HepG2 (cell line): Measurements from ENCODE around the gene TIMELESS. TPM values are rescaled to one million over a fixed set of nuclear protein-coding genes. Genes with fewer than 3 reads are reported as not detected.

Experiments
- GZF1 ChIP-seq: sonication (generic); formaldehyde crosslinking; IDR thresholded peaks from 2 replicates; pipeline ENCODE4 v1.5.1; 2020; ENCODE audit warnings: mild to moderate bottlenecking, missing genetic modification reagents
- HNF4A ChIP-seq: sonication (generic); formaldehyde crosslinking; IDR thresholded peaks from 2 replicates; pipeline ENCODE4 v1.4.0; 2020; ENCODE audit warnings: missing genetic modification reagents
- KDM1A ChIP-seq: IDR thresholded peaks from 2 replicates; pipeline ENCODE4 v1.6.1; 2016; ENCODE audit warnings: missing compliant biosample characterization
- MAZ ChIP-seq, 2 experiments: sonication (generic) in 1 of 2; formaldehyde crosslinking in 1 of 2; IDR thresholded peaks; 2 replicates each; pipeline versions ENCODE4 v1.5.0 to v1.6.1; 2012 to 2020; ENCODE audit warnings: low read depth in 2 of 2, mild to moderate bottlenecking in 2 of 2, borderline replicate concordance in 1 of 2, improper control_type of control experiment in 1 of 2, low read length in 1 of 2, missing genetic modification reagents in 1 of 2, moderate library complexity in 1 of 2
- MED1 ChIP-seq: sonication (generic); formaldehyde crosslinking; IDR thresholded peaks from 2 replicates; pipeline ENCODE4 v1.4.0; 2020; ENCODE audit warnings: missing genetic modification reagents
- MEF2D ChIP-seq: sonication (generic); formaldehyde crosslinking; IDR thresholded peaks from 2 replicates; pipeline ENCODE4 v1.5.1; 2020; ENCODE audit warnings: mild to moderate bottlenecking, missing genetic modification reagents
- NONO ChIP-seq, 2 experiments: fragments of 450-650 bp in 1 of 2; sonication (generic) in 1 of 2; formaldehyde crosslinking in 1 of 2; IDR thresholded peaks in 1 of 2; conservative IDR thresholded peaks in 1 of 2; 2 replicates each; pipeline versions ENCODE4 v1.6.1 to v1.8.0; 2017 to 2022; ENCODE audit warnings: mild to moderate bottlenecking in 1 of 2, missing genetic modification reagents in 1 of 2, moderate library complexity in 1 of 2
- PITX1 ChIP-seq: sonication (generic); formaldehyde crosslinking; IDR thresholded peaks from 2 replicates; pipeline ENCODE4 v1.5.1; 2020; ENCODE audit warnings: mild to moderate bottlenecking, missing genetic modification reagents
- SMAD9 ChIP-seq: sonication (generic); formaldehyde crosslinking; IDR thresholded peaks from 2 replicates; pipeline ENCODE4 v1.5.1; 2020; ENCODE audit warnings: mild to moderate bottlenecking, missing genetic modification reagents
- SPEN ChIP-seq: sonication (generic); formaldehyde crosslinking; IDR thresholded peaks from 2 replicates; pipeline ENCODE4 v1.5.1; 2020; ENCODE audit warnings: low read depth, mild to moderate bottlenecking, missing genetic modification reagents
- TBX2 ChIP-seq: sonication (generic); formaldehyde crosslinking; IDR thresholded peaks from 2 replicates; pipeline ENCODE4 v1.5.0; 2020; ENCODE audit warnings: missing genetic modification reagents, mild to moderate bottlenecking, borderline replicate concordance
- ZBTB7B ChIP-seq: sonication (generic); formaldehyde crosslinking; IDR thresholded peaks from 2 replicates; pipeline ENCODE4 v1.4.0; 2020; ENCODE audit warnings: missing genetic modification reagents
- ZFY ChIP-seq: sonication (generic); formaldehyde crosslinking; IDR thresholded peaks from 2 replicates; pipeline ENCODE4 v1.4.0; 2020; ENCODE audit warnings: missing genetic modification reagents
- ZMYM4 ChIP-seq: sonication (generic); formaldehyde crosslinking; IDR thresholded peaks from 2 replicates; pipeline ENCODE4 v1.8.1; 2023; ENCODE audit warnings: mild to moderate bottlenecking, missing genetic modification reagents
- ZNF292 ChIP-seq: sonication (generic); formaldehyde crosslinking; IDR thresholded peaks from 2 replicates; pipeline ENCODE4 v1.8.1; 2022; ENCODE audit warnings: mild to moderate bottlenecking, low read depth, missing genetic modification reagents, borderline replicate concordance
- ZNF337 ChIP-seq: sonication (generic); formaldehyde crosslinking; IDR thresholded peaks from 2 replicates; pipeline ENCODE4 v1.5.1; 2020; ENCODE audit warnings: missing genetic modification reagents, low read depth, mild to moderate bottlenecking, borderline replicate concordance
- ZNF546 ChIP-seq: sonication (generic); formaldehyde crosslinking; conservative IDR thresholded peaks from 2 replicates; pipeline ENCODE4 v1.8.1; 2023; ENCODE audit warnings: mild to moderate bottlenecking, missing genetic modification reagents
- ZNF777 ChIP-seq: sonication (generic); formaldehyde crosslinking; IDR thresholded peaks from 2 replicates; pipeline ENCODE4 v1.4.0; 2020; ENCODE audit warnings: missing genetic modification reagents
- polyA plus RNA-seq, 8 experiments: library from polyadenylated mRNA; depleted of rRNA in 3 of 8; stranded (reverse) in 7 of 8; unstranded in 1 of 8; fragments of >200 nt; fragmentation: Illumina TruSeq in 4 of 8; extraction: Trizol in 4 of 8; gene quantifications; 2 replicates each; pipeline versions ENCODE4 v1.2.1 to v1.2.3, GENCODE V29; 2011 to 2016; ENCODE audit warnings: low read depth in 4 of 8, missing spikeins in 1 of 8, mixed read lengths in 1 of 8; ENCODE audit not compliant: insufficient read depth in 1 of 8
- total RNA-seq, 5 experiments: library from RNA; depleted of rRNA; stranded (reverse); fragments of >200 nt; fragmentation: Illumina TruSeq; extraction: Trizol; gene quantifications; 2 replicates each; pipeline ENCODE4 v1.2.3, GENCODE V29; 2016; ENCODE audit warnings: low read depth in 1 of 5
- TF ChIP-seq, protein P1 (sequence below): IDR thresholded peaks from 2 replicates; pipeline ENCODE4 v1.6.1; 2016; ENCODE audit warnings: missing genetic modification reagents, missing compliant biosample characterization
- TF ChIP-seq, protein P2 (sequence below): sonication (generic); formaldehyde crosslinking; IDR thresholded peaks from 2 replicates; pipeline ENCODE4 v1.5.0; 2020; ENCODE audit warnings: mild to moderate bottlenecking, missing genetic modification reagents
- TF ChIP-seq, protein P3 (sequence below): sonication (generic); formaldehyde crosslinking; IDR thresholded peaks from 2 replicates; pipeline ENCODE4 v1.5.0; 2020; ENCODE audit warnings: missing genetic modification reagents, mild to moderate bottlenecking, borderline replicate concordance
- TF ChIP-seq, protein P4 (sequence below): sonication (generic); formaldehyde crosslinking; IDR thresholded peaks from 2 replicates; pipeline ENCODE4 v1.5.0; 2020; ENCODE audit warnings: mild to moderate bottlenecking, missing genetic modification reagents

Gene TIMELESS
- total and polyA plus RNA-seq, 2 of the 13 experiments (the other 11 are each of a cell fraction or from before 2014, with no cell fraction given): 4.0 to 20.3 TPM

DNA sequence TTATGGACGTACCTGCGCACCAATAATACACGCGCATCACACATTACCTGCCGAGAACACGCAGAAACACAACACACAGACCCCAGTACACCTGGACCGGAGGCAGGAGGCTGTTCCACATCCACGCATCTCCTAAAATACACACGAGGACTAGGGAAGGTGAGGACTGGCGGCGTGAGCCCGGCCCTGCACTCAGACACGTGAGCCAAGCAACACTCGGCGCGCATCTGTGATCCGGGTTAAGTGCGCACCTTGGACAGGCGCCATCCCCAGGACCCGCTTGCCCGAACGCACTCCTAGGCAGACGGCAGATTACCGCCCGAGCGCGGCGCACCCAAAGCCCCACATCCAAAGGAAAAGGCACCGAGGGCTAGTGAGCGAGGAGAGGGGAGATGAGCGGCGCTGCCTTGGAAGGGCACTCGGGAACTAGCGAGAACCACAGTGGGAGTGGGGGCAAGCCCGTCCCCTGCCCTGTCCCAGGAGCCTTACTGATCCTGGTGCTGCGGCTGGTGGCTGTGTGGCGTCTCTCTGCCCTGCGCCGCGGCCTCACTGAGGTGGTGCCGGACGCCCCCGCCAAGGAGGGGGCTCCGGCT lies 38.3 kb upstream of the TIMELESS start (continued):
- TF ChIP-seq NONO (IDR thresholded peaks at IDR 0.05) (no peak), NONO (CRISPR knock-in tag; conservative IDR thresholded peaks at IDR 0.05) (peak; percentile 66; the same call in 1 of the 2 replicates), SPEN (CRISPR knock-in tag) (peak; percentile 31; the same call in 1 of the 2 replicates), ZNF292 (CRISPR knock-in tag) (peak; percentile 71), PITX1 (CRISPR knock-in tag) (0 out of 2 replicates have a peak, but pooled peaks have one; percentile 44), ZNF337 (CRISPR knock-in tag) (no peak), ZNF546 (CRISPR knock-in tag) (no peak), MED1 (CRISPR knock-in tag) (0 out of 2 replicates have a peak, but pooled peaks have one; percentile 15), TBX2 (peak; percentile 16), MAZ (IDR thresholded peaks at IDR 0.05; ENCODE audit: borderline replicate concordance, low read depth, low read length) (no peak), MAZ (CRISPR knock-in tag; IDR thresholded peaks at IDR 0.05; ENCODE audit: low read depth) (peak; percentile 24; the same call in 1 of the 2 replicates), ZNF777 (CRISPR knock-in tag) (peak; percentile 58), ZBTB7B (0 out of 2 replicates have a peak, but pooled peaks have one; percentile 16), SMAD9 (CRISPR knock-in tag) (0 out of 2 replicates have a peak, but pooled peaks have one; percentile 31), ZMYM4 (CRISPR knock-in tag) (0 out of 2 replicates have a peak, but pooled peaks have one; percentile 60), MEF2D (peak; percentile 44; the same call in 1 of the 2 replicates), ZFY (peak; percentile 37), KDM1A (CRISPR knock-in tag) (0 out of 2 replicates have a peak, but pooled peaks have one; percentile 5), HNF4A (CRISPR knock-in tag) (no peak), GZF1 (CRISPR knock-in tag) (peak; percentile 84)
- TF ChIP-seq, protein P1, sequence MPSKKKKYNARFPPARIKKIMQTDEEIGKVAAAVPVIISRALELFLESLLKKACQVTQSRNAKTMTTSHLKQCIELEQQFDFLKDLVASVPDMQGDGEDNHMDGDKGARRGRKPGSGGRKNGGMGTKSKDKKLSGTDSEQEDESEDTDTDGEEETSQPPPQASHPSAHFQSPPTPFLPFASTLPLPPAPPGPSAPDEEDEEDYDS: 0 out of 2 replicates have a peak, but pooled peaks have one; percentile 10
- TF ChIP-seq, protein P2, sequence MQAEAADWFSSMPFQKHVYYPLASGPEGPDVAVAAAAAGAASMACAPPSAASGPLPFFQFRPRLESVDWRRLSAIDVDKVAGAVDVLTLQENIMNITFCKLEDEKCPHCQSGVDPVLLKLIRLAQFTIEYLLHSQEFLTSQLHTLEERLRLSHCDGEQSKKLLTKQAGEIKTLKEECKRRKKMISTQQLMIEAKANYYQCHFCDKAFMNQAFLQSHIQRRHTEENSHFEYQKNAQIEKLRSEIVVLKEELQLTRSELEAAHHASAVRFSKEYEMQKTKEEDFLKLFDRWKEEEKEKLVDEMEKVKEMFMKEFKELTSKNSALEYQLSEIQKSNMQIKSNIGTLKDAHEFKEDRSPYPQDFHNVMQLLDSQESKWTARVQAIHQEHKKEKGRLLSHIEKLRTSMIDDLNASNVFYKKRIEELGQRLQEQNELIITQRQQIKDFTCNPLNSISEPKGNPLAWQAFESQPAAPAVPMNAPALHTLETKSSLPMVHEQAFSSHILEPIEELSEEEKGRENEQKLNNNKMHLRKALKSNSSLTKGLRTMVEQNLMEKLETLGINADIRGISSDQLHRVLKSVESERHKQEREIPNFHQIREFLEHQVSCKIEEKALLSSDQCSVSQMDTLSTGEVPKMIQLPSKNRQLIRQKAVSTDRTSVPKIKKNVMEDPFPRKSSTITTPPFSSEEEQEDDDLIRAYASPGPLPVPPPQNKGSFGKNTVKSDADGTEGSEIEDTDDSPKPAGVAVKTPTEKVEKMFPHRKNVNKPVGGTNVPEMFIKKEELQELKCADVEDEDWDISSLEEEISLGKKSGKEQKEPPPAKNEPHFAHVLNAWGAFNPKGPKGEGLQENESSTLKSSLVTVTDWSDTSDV: 0 out of 2 replicates have a peak, but pooled peaks have one; percentile 55
- TF ChIP-seq, protein P3, sequence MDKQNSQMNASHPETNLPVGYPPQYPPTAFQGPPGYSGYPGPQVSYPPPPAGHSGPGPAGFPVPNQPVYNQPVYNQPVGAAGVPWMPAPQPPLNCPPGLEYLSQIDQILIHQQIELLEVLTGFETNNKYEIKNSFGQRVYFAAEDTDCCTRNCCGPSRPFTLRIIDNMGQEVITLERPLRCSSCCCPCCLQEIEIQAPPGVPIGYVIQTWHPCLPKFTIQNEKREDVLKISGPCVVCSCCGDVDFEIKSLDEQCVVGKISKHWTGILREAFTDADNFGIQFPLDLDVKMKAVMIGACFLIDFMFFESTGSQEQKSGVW (CRISPR knock-in tag): no peak
- TF ChIP-seq, protein P4, sequence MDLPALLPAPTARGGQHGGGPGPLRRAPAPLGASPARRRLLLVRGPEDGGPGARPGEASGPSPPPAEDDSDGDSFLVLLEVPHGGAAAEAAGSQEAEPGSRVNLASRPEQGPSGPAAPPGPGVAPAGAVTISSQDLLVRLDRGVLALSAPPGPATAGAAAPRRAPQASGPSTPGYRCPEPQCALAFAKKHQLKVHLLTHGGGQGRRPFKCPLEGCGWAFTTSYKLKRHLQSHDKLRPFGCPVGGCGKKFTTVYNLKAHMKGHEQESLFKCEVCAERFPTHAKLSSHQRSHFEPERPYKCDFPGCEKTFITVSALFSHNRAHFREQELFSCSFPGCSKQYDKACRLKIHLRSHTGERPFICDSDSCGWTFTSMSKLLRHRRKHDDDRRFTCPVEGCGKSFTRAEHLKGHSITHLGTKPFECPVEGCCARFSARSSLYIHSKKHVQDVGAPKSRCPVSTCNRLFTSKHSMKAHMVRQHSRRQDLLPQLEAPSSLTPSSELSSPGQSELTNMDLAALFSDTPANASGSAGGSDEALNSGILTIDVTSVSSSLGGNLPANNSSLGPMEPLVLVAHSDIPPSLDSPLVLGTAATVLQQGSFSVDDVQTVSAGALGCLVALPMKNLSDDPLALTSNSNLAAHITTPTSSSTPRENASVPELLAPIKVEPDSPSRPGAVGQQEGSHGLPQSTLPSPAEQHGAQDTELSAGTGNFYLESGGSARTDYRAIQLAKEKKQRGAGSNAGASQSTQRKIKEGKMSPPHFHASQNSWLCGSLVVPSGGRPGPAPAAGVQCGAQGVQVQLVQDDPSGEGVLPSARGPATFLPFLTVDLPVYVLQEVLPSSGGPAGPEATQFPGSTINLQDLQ (CRISPR knock-in tag): 0 out of 2 replicates have a peak, but pooled peaks have one; percentile 21
